Measurements from ENCODE around the gene GMNC.

GMNC gene

GRCh38 chr3:190865828-190866227 is 3.3 kb upstream of the GMNC start:
- H3K27me3 ChIP-seq (ENCODE audit: low read depth), result peaks cover 15% of the 10 kb centered on the region
- no peaks in the 10 kb centered on the region for H3K4me1 ChIP-seq
- peak; percentile 20 to 32 for DNase-seq (ENCODE audit: low spot score in 2 of 2)
- no peaks in the 10 kb centered on the region for H3K9me3 ChIP-seq
- no peak overlapping the region for H3K4me3 ChIP-seq
- no peaks in the 10 kb centered on the region for H3K36me3 ChIP-seq (replicated peaks)
- in situ Hi-C loops (cut with MboI; ENCODE audit: low sequenced_read_pairs), result no loop called here

DNA sequence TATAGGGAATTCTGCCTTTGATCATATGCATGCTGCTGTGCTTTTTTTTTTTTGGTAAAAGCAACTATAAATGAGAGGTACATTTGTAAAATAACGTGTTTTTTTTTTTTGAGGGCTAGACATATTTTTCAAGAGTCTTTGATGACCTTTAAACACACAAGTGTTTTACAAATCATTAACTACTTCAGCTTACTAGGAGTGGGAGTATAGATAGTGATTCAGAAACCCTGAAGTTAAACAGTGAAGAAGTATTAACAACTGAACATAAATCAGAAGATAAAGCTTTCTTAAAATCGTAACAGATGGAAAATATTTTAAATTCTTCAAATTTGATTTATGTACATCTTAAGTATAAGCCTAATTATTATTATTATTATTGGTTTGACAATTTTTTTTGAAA is 2.9 kb upstream of the GMNC start:
- no peaks in the 10 kb centered on the region for H3K4me1 ChIP-seq
- H3K36me3 ChIP-seq (replicated peaks), result no peaks in the 10 kb centered on the region
- no peaks in the 10 kb centered on the region for H3K9me3 ChIP-seq
- no peak for DNase-seq (ENCODE audit: low spot score in 2 of 2)
- in situ Hi-C loops (cut with MboI; ENCODE audit: low sequenced_read_pairs), result no loop called here
- H3K4me3 ChIP-seq, result no peak overlapping the region
- H3K27me3 ChIP-seq (ENCODE audit: low read depth), result peaks cover 16% of the 10 kb centered on the region

DNA sequence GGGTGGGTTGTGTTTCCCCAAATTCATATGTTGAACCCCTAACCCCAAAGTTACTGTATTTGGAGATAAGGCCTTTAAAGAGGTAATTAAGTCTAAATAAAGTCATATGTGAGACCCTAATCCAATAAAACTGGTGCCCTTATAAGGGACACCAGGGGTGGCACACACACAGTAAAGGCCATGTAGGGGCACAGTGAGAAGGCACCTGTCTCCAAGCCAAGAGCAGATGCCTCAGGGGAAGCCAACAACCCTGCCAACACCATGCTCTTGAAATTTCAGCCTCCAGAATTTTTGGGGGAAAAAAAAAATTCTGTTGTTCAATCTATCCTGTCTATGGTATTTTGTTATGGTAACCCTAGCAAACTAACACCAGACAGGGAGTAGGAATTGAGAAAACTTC is 1.5 kb upstream of the GMNC start:
- no peak for DNase-seq (ENCODE audit: low spot score in 2 of 2)
- no peak overlapping the region for H3K4me3 ChIP-seq
- no peaks in the 10 kb centered on the region for H3K9me3 ChIP-seq
- H3K4me1 ChIP-seq, result no peaks in the 10 kb centered on the region
- peaks cover 16% of the 10 kb centered on the region for H3K27me3 ChIP-seq (ENCODE audit: low read depth)
- in situ Hi-C loops (cut with MboI; ENCODE audit: low sequenced_read_pairs), result no loop called here
- no peaks in the 10 kb centered on the region for H3K36me3 ChIP-seq (replicated peaks)

GRCh38 chr3:190863119-190863465 is 598 bp upstream of the GMNC start:
- Histone ChIP-seq H3K4me1 (no peaks in the 10 kb centered on the region), H3K4me3 (peak overlapping the region; percentile 32), H3K27me3 (ENCODE audit: low read depth) (peaks cover 16% of the 10 kb centered on the region), H3K9me3 (no peaks in the 10 kb centered on the region), H3K36me3 (replicated peaks) (no peaks in the 10 kb centered on the region)
- no peak for DNase-seq (ENCODE audit: low spot score in 2 of 2)
- in situ Hi-C loops (cut with MboI; ENCODE audit: low sequenced_read_pairs), result no loop called here

- H3K4me3 ChIP-seq, result no peak overlapping the region
- no peaks in the 10 kb centered on the region for H3K36me3 ChIP-seq (replicated peaks)
- no peak for DNase-seq (ENCODE audit: low spot score in 2 of 2)
- in situ Hi-C loops (cut with MboI; ENCODE audit: low sequenced_read_pairs), result no loop called here
- peaks cover 16% of the 10 kb centered on the region for H3K27me3 ChIP-seq (ENCODE audit: low read depth)
- H3K9me3 ChIP-seq, result no peaks in the 10 kb centered on the region
- no peaks in the 10 kb centered on the region for H3K4me1 ChIP-seq
Measured at GRCh38 chr3:190860521-190860920, 2.0 kb downstream of the GMNC start.

- Histone ChIP-seq H3K4me1 (no peaks in the 10 kb centered on the region), H3K36me3 (replicated peaks) (no peaks in the 10 kb centered on the region), H3K9me3 (no peaks in the 10 kb centered on the region), H3K27me3 (ENCODE audit: low read depth) (peaks cover 2% of the 10 kb centered on the region; the same call in 1 of the 2 replicates), H3K4me3 (no peak overlapping the region)
- in situ Hi-C loops (cut with MboI; ENCODE audit: low sequenced_read_pairs), result no loop called here
- DNase-seq (ENCODE audit: low spot score in 2 of 2), result no peak
Measured at GRCh38 chr3:190855151-190855550, 7.3 kb downstream of the GMNC start.

GRCh38 chr3:190854062-190854461 is 8.4 kb downstream of the GMNC start:
- Histone ChIP-seq H3K4me3 (no peak overlapping the region), H3K4me1 (no peaks in the 10 kb centered on the region), H3K27me3 (ENCODE audit: low read depth) (peaks cover 2% of the 10 kb centered on the region; the same call in 1 of the 2 replicates), H3K9me3 (no peaks in the 10 kb centered on the region), H3K36me3 (replicated peaks) (no peaks in the 10 kb centered on the region)
- in situ Hi-C loops (cut with MboI; ENCODE audit: low sequenced_read_pairs), result no loop called here
- DNase-seq (ENCODE audit: low spot score in 2 of 2), result no peak

- H3K27me3 ChIP-seq (ENCODE audit: low read depth), result peaks cover 2% of the 10 kb centered on the region; the same call in 1 of the 2 replicates
- H3K4me3 ChIP-seq, result no peak overlapping the region
- in situ Hi-C loops (cut with MboI; ENCODE audit: low sequenced_read_pairs), result no loop called here
- no peak for DNase-seq (ENCODE audit: low spot score in 2 of 2)
- no peaks in the 10 kb centered on the region for H3K9me3 ChIP-seq
- no peaks in the 10 kb centered on the region for H3K4me1 ChIP-seq
- no peaks in the 10 kb centered on the region for H3K36me3 ChIP-seq (replicated peaks)
Measured at GRCh38 chr3:190853464-190853863, 9.0 kb downstream of the GMNC start.

DNA sequence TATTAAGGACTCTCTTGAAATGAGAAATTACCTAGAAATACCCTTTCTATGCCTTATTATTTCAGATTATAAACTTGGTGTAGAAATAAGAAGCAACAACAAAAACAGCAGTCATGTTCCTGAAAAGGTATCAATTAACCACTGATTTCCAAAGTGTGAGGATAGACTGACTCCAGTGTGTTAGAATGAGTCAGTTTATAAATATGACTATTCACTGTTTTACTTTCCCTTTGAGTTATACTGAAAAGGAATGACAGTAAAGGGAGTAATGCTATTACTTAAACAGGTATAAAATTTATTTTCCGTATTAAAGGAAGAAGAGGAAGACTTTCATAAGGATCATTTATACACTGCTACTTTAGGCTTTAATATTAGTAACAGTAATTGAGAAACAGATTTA is 12.9 kb downstream of the GMNC start:
- Histone ChIP-seq H3K27me3 (ENCODE audit: low read depth) (peaks cover 5% of the 10 kb centered on the region; the same call in 1 of the 2 replicates), H3K4me3 (no peak overlapping the region), H3K4me1 (no peaks in the 10 kb centered on the region), H3K36me3 (replicated peaks) (no peaks in the 10 kb centered on the region), H3K9me3 (no peaks in the 10 kb centered on the region)
- no peak for DNase-seq (ENCODE audit: low spot score in 2 of 2)
- in situ Hi-C loops (cut with MboI; ENCODE audit: low sequenced_read_pairs), result no loop called here

- Histone ChIP-seq H3K4me1 (no peaks in the 10 kb centered on the region), H3K9me3 (no peaks in the 10 kb centered on the region), H3K27me3 (ENCODE audit: low read depth) (peaks cover 5% of the 10 kb centered on the region; the same call in 1 of the 2 replicates), H3K36me3 (replicated peaks) (no peaks in the 10 kb centered on the region), H3K4me3 (no peak overlapping the region)
- in situ Hi-C loops (cut with MboI; ENCODE audit: low sequenced_read_pairs), result no loop called here
- DNase-seq (ENCODE audit: low spot score in 2 of 2), result no peak
Measured at GRCh38 chr3:190848870-190849269, 13.6 kb downstream of the GMNC start.

DNA sequence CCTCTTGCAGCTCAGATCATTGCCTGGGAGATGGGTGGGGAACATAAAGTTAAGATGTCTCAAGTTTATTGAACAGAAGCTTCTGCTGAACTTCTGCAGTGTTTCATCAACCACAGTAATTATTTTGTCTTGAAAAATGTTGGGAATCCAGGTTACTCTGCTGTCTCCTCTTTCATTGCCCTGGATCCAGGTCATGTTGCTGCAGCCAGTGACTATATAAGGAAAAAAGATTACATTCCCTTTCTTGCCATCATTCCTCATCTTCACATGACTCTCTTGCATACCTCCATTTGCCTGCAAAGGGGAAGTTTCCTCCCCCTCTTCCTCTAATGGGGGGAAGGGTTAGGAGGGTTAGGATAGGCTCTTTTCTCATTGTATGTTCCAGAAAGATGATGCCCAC is 15.1 kb downstream of the GMNC start:
- H3K36me3 ChIP-seq (replicated peaks), result no peaks in the 10 kb centered on the region
- no peak overlapping the region for H3K4me3 ChIP-seq
- no peaks in the 10 kb centered on the region for H3K9me3 ChIP-seq
- peaks cover 5% of the 10 kb centered on the region; the same call in 1 of the 2 replicates for H3K27me3 ChIP-seq (ENCODE audit: low read depth)
- DNase-seq (ENCODE audit: low spot score in 2 of 2), result no peak
- in situ Hi-C loops (cut with MboI; ENCODE audit: low sequenced_read_pairs), result no loop called here
- H3K4me1 ChIP-seq, result no peaks in the 10 kb centered on the region

- no peaks in the 10 kb centered on the region for H3K4me1 ChIP-seq
- in situ Hi-C loops (cut with MboI; ENCODE audit: low sequenced_read_pairs), result no loop called here
- H3K27me3 ChIP-seq (ENCODE audit: low read depth), result no peaks in the 10 kb centered on the region
- H3K36me3 ChIP-seq (replicated peaks), result no peaks in the 10 kb centered on the region
- no peak for DNase-seq (ENCODE audit: low spot score in 2 of 2)
- H3K4me3 ChIP-seq, result no peak overlapping the region
- no peaks in the 10 kb centered on the region for H3K9me3 ChIP-seq
Measured at GRCh38 chr3:190840146-190840545, 22.3 kb downstream of the GMNC start.

- DNase-seq (ENCODE audit: low spot score in 2 of 2), result no peak
- H3K4me3 ChIP-seq, result no peak overlapping the region
- no peaks in the 10 kb centered on the region for H3K36me3 ChIP-seq (replicated peaks)
- in situ Hi-C loops (cut with MboI; ENCODE audit: low sequenced_read_pairs), result no loop called here
- 0 out of 2 replicates have a peak, but pooled peaks cover 7% of the 10 kb centered on the region for H3K27me3 ChIP-seq (ENCODE audit: low read depth)
- H3K4me1 ChIP-seq, result no peaks in the 10 kb centered on the region
- no peaks in the 10 kb centered on the region for H3K9me3 ChIP-seq
Measured at GRCh38 chr3:190831225-190831624, 31.3 kb downstream of the GMNC start.

DNA sequence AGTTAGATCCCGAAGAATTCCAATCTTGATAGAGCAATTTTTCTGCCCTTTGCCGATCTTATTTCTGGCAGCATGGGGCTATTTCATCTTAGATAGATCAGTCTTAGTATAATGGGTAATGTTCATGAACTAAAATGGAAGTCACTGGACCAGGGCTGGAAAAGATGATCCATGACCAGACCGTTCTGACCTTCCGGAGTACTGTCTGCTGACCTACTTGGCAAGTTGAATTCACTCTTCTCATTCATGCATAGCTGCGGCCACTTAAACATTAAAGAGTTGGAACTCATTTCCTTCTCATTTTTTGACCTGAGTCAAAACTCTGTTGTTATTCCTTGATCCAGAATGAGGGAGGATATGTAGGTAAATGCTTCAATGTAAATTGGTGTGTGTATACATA is 32.5 kb downstream of the GMNC start:
- H3K36me3 ChIP-seq (replicated peaks), result no peaks in the 10 kb centered on the region
- H3K9me3 ChIP-seq, result no peaks in the 10 kb centered on the region
- 0 out of 2 replicates have a peak, but pooled peaks cover 8% of the 10 kb centered on the region for H3K27me3 ChIP-seq (ENCODE audit: low read depth)
- no peaks in the 10 kb centered on the region for H3K4me1 ChIP-seq
- in situ Hi-C loops (cut with MboI; ENCODE audit: low sequenced_read_pairs), result no loop called here
- DNase-seq (ENCODE audit: low spot score in 2 of 2), result no peak
- H3K4me3 ChIP-seq, result no peak overlapping the region

GRCh38 chr3:190826018-190826417 is 36.5 kb downstream of the GMNC start:
- no peaks in the 10 kb centered on the region for H3K9me3 ChIP-seq
- DNase-seq (ENCODE audit: low spot score in 2 of 2), result no peak
- no peaks in the 10 kb centered on the region for H3K36me3 ChIP-seq (replicated peaks)
- no peak overlapping the region for H3K4me3 ChIP-seq
- in situ Hi-C loops (cut with MboI; ENCODE audit: low sequenced_read_pairs), result no loop called here
- no peaks in the 10 kb centered on the region for H3K4me1 ChIP-seq
- H3K27me3 ChIP-seq (ENCODE audit: low read depth), result 0 out of 2 replicates have a peak, but pooled peaks cover 7% of the 10 kb centered on the region
